Occipital lobe (tissue), 2 donors: Measurements from ENCODE around the gene CHID1. TPM values are rescaled to one million over a fixed set of nuclear protein-coding genes. Genes with fewer than 3 reads are reported as not detected.

ENCODE experiments used
- DNase-seq: peaks from one replicate; lab custom pipeline; 2025; lab: John Stamatoyannopoulos, UW
- total RNA-seq: library from RNA; depleted of rRNA; stranded (reverse); fragments of >200 nt; gene quantifications from one replicate; pipeline ENCODE4 v1.2.3, GENCODE V29; 2014

CHID1 gene
- total RNA-seq, 1 donor from 2014 or later: 20.9 TPM

- no peak for DNase-seq
Measured at GRCh38 chr11:910044-910588, 494 bp downstream of the CHID1 start.

GRCh38 chr11:909406-909805, 1.2 kb downstream of the CHID1 start:
- no peak for DNase-seq

GRCh38 chr11:908273-908672, 2.3 kb downstream of the CHID1 start:
- DNase-seq: no peak

- no peak for DNase-seq
Measured at GRCh38 chr11:907668-908067, 2.9 kb downstream of the CHID1 start.

- DNase-seq: no peak
Measured at GRCh38 chr11:905952-906351, 4.7 kb downstream of the CHID1 start.

- no peak for DNase-seq
Measured at GRCh38 chr11:904380-904779, 6.2 kb downstream of the CHID1 start.

- no peak for DNase-seq
Measured at GRCh38 chr11:901452-902061, 9.1 kb downstream of the CHID1 start.

- DNase-seq: no peak
Measured at GRCh38 chr11:900545-900944, 10.1 kb downstream of the CHID1 start.

GRCh38 chr11:899724-900123, 10.9 kb downstream of the CHID1 start:
- DNase-seq: no peak

GRCh38 chr11:898540-899190, 11.9 kb downstream of the CHID1 start:
- no peak for DNase-seq

- no peak for DNase-seq
Measured at GRCh38 chr11:898143-898511, 12.5 kb downstream of the CHID1 start.

GRCh38 chr11:897253-898142, 13.1 kb downstream of the CHID1 start:
- no peak for DNase-seq

GRCh38 chr11:895331-896110, 15.1 kb downstream of the CHID1 start:
- no peak for DNase-seq

GRCh38 chr11:894575-895201, 15.9 kb downstream of the CHID1 start:
- no peak for DNase-seq

GRCh38 chr11:893008-893654, 17.5 kb downstream of the CHID1 start:
- no peak for DNase-seq

GRCh38 chr11:890794-891540, 19.6 kb downstream of the CHID1 start:
- DNase-seq: no peak

GRCh38 chr11:889687-890475, 20.7 kb downstream of the CHID1 start:
- no peak for DNase-seq

GRCh38 chr11:889257-889656, 21.4 kb downstream of the CHID1 start:
- no peak for DNase-seq
